HS-5 (cell line): ENCODE data around the gene FBXL5.

Source experiments
- DNase-seq: peaks from one replicate; pipeline ENCODE4 v3.0.0-alpha.2; 2012; ENCODE audit warnings: low read depth

The FBXL5 gene

DNA sequence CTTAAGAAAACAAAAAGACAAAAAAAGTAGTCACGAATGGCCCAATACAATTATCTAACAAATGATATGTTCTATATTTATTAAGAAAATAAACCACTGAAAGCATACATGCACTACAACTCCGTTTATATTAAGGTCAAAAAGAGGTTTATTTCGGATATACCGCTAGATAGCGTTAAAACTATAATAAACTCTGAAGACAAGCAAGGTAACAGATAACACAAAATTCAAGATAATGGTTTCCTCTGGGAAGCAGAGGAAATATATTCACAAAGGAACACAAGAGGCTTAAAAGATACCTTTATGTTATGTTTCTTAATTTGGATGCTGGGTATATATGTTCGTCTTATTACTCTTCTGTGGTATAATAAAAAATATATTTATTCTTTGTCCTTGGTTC lies 21.7 kb upstream of the FBXL5 start:
- no peak for DNase-seq

DNA sequence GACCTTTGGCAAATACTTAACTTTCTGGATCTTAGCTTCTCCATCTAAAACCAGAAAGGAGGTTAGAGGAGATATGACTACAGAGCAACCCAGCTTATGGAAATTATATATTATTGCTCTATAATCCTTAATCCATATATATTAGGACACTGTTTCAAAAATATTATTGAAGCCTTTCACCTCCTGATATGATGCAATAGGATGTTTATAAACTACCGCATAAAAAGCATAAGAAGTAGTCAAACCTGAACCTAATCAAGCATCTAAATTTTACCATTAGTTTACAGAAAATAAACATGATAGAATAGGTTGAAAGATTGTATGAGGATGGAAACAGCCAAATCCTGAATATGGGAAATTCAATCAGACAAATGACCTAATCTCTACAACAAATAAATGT lies 20.9 kb upstream of the FBXL5 start:
- DNase-seq, result no peak

DNA sequence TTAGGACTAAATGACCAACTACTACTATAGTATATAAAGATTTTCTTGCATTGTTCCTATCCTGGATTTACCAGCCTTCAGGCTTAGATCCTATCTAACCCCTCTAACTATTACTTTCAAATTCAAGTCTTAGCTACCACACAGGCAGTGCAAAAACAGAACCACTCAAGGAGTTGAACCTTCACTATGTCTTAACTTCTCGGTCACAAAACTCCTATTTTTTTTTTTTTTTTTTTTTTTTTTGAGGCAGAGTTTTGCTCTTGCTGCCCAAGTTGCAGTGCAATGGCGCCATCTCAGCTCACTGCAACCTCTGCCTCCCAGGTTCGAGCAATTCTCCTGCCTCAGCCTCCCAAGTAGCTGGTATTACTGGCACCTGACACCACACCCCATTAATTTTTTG lies 20.2 kb upstream of the FBXL5 start:
- DNase-seq, result no peak

DNA sequence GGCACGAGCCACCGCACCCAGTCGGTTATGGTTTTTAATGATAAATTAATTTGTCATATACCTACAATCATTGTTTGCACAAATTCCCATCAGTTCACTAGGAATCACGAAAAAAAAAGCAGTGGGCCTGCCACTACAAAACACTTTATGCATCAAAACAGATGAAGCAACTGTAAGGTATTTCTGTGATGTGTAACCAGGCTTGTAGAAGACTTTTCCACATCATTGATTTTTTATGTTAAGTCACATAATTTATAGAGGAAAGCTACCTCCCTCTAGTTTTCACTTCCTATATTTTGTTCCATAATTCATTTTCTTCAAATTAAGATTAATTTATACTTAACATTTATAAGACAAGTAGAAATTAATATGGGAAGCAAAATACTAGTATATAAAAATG lies 19.8 kb upstream of the FBXL5 start:
- no peak for DNase-seq

DNA sequence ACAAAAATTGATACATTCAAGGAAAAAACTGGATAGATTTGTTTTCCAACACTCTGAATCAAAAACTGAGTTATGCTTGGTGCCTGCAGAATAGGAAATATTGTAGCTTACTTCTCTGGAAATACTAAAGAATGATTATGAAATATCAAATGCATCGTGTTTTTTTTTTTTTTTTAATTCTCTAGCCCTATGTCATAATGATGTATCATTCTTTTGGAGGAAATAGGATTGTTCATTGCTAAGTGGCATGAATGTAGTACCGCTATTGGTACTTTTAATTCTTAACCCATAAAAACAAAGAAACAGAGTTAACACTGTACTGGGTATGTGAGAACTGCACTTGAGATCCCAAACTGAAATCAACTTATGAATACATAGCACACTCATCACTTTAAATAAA lies 18.9 kb upstream of the FBXL5 start:
- no peak for DNase-seq

DNA sequence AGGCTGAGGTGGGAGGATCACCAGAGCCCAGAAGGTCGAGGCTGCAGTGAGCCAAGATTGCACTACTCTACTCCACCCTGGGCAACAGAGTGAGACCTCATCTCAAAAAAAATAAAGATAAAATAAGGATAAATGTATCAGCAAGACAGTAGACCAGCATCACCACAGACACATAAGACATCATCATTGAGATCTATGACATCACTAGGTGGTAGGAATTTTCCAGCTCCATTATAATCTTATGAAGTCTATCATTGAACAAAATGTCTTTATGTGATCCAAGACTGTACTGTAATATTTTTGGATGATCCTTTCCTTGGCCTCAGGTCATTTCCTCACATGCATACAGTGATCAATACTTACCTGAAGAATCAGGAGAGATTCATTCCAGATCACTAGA lies 18.2 kb upstream of the FBXL5 start:
- no peak for DNase-seq

DNA sequence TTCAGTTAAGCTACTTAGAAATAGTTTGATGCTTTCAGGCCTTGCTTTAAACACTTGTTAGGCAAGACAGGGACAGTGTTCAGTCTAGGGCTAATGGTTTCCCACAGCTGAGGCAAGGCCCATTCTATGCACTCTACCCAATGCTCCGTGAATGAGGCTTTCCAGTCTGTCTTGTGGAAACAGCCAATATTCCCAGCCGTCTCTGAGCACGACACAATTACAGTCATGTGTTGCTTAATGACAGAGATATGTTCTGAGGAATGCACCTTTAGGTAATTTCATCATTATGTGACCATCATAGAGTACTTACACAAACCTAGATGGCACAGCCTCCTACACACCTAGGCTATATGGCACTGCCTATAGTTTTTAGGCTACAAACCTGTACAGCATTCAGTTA lies 16.9 kb upstream of the FBXL5 start:
- DNase-seq, result no peak

DNA sequence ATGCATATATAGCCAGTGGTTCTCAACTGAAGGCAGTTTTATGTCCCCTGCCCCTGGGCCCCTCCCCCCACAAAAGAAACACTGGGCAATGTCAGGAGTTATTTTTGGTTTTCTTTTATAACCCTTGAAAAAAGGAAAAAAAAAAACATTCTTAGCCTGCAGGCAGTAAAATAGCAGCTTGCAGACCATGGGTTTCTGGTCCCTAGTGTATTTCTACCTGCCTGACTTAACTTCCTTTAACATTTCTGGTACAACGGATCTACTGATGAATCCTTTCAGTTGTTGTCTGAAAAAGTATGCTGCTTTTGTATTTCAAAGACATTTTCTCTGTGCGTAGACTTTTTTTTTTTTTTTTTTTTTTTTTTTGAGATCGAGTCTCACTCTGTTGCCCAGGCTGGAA lies 15.4 kb upstream of the FBXL5 start:
- DNase-seq, result no peak

DNA sequence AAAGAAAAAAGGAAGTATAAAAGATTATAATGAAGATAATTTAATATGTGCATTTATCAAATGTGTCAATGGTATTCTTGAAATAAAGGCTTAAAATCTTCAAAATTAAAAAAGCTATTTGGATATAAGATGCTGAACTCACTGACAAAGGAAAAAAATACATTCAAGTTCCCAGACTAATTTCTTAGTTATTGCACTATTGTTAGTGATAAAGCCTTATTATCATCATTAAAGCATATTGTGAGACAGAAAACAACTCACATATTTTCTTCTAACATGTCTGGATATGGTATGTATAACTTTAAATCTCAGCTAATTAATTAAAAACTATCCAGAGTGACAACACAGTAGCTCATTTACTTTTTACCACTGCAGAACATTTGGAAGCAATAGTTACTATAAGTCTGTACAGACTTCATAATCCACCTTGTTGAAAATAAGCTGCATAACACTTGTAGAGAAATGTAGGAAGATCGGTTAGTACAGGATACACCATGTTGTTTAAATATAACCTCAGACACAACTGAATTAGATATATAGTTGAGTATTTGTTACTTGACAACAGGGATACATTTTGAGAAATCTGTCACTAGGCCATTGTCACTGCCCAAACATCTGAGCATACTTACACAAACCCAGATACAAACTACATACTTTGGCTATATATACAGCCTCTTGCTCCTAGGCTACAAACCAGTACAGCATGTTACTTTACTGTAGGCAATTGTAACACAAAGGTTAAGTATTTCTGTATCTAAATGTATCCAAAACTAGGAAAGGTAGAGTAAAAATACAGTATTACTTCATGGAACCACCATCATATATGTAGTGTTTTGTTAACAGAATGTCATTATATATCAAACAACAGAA lies 13.6 kb upstream of the FBXL5 start:
- no peak for DNase-seq

DNA sequence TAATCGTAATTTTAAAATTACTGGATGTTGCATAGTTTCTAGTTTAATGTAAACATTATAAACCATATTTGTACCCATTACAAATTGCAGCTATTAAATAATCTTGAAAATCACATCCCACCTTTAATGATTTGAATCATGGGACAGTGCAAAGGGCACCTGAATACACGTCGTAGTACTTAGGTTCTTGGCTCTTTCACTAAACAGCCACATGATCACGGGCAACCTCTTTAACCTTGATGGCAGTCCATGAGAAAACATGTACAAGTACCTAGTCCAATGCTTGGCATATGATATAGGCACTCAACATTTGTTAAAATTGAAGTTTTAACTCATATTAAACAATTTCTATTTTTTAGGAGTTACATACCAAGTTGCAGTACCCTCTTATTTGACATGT lies 11.8 kb upstream of the FBXL5 start:
- no peak for DNase-seq

DNA sequence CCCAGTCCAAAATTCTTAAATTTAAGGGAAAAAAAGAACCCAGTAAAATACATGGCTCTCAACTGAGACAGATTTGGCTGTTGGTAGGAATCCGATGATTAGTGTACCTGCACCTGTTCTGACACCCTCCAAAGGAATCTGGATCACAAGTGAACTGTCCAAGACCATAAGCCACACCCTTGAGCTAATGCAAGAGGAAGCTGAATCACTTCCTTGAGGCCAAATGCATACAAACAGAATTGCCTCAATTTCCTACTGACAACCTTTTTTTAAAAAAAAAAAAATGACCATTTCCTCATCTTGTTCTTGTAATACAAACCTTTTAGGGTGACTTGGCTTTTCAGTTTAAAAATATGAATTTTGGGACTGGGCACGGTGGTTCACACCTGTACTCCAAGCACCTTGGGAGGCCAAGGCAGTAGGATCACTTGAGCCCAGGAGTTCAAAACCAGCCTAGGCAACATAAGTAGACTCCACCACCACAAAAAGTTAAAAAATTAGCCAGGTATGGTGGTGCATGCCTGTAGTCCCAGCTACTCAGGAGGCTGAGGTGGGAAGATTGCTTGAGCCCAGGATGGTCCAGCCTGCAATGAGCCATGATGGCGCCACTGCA lies 10.7 kb upstream of the FBXL5 start:
- DNase-seq, result no peak

DNA sequence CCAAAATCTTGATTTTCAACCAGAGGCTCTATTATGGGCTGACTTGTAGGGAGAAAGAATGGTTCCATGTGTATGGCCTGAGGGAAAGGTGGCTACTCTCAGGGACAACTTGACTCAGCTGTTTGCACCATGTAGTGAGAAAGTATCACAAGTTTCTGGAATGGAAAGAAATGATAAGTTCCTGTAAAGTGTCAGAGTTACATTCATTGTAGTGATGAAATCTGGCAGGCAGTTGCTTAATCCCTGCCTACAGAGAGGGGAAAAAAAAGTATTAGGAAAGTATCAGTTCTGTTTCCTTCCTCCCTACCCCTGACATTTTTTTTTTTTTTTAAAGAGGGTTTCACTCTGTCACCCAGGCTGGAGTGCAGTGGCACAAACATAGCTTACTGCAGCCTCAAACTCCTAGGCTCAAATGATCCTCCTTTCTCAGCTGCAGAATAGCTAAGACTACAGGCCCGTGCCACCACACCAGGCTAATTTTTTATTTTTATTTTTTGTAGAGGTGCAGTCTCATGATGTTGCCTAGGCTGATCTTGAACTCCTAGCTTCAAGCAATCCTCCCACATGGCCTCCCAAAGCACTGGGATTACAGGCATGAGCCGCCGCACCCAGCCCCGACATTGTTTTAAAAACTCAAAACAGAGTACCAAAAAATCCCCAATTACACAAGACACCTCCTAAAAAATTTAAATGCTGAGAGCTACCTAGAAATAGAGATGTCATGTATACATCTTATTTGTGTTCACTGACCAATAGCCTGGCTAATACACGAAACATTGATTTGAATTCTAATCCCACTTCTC lies 4.8 kb upstream of the FBXL5 start:
- no peak for DNase-seq

DNA sequence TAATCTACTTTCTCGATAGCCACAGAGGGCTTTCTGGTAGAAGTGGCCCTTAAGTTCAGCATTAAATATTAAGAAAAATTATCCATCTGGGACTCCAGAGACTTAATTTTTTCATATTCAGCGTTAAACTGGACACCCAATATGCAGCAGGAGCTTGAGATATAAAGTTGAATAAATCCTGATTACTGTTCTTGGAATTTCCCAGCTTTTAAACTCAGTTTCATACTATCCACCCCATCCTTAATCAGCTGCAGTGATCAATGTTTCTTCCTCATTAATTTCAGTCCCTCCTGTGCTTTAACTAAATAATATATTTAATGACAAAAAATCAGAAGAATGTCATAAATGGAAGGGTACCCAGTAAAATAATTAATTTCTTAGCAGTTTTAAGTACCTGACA lies 3.6 kb upstream of the FBXL5 start:
- no peak for DNase-seq

DNA sequence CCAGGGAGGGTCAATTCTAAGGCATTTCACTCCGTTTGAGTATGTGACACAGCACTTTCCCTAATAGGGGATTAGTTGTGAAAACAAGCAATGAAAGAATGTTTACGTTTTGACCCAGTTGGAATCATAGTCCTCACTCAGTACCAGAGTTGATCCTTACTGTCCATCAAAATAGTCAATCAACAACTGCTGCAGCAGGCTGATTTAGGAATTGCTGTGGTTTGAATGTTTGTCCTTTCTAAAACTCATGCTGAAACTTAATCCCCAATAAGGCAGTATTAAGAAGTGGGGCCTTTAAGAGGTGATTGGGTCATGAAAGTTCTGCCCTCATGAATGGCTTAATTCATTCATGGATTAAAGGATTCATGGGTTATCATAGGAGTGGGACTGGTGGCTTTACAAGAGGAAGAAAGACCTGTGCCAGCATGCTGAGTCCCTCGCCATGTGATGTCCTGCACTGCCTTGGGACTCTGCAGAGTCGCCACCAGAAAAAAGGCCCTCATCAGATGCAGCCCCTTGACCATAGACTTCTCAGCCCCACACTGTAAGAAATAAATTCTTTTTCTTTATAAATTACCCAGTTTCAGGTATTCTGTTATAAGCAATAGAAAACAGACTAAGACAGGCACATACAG lies 3.1 kb upstream of the FBXL5 start:
- DNase-seq, result no peak

DNA sequence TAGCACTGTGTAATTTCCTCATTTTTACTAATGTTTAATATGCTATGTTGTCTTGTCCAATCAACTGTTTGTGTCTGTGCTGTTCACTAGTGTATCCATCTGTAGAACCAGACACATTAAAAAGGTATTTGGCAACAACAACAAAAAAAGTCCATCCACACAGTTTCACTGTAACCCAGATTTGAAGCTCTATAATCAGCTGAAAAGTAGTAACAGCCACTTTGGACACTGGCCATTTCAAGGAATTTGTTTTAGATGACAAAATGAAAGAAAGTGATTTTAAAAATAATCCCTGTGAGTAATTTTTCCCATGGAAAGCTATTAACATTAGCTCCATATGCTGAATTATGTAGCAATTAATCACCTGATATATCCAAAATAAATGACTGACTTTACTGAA lies 2.2 kb upstream of the FBXL5 start:
- no peak for DNase-seq

DNA sequence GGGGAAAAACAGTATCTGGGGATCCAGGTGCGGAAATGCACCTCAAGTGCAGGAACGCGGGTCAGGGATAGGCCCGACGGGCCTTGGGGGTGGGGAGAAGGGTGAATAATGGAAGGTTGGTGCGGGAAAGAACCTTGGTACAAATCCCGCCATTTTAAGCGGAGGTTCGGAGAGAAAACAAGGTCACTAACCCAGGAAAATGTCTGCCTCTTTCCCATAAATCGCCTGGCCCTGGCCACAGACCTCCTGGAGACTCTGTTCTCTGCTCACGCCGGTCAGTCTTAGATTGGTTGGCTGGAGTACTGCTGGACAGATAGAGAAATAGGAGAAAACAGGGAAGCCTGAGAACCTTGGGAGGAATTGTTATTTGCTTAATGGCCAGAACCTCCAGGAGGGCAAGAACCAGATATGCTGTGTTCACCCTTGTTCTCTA lies 897 bp upstream of the FBXL5 start:
- no peak for DNase-seq

DNA sequence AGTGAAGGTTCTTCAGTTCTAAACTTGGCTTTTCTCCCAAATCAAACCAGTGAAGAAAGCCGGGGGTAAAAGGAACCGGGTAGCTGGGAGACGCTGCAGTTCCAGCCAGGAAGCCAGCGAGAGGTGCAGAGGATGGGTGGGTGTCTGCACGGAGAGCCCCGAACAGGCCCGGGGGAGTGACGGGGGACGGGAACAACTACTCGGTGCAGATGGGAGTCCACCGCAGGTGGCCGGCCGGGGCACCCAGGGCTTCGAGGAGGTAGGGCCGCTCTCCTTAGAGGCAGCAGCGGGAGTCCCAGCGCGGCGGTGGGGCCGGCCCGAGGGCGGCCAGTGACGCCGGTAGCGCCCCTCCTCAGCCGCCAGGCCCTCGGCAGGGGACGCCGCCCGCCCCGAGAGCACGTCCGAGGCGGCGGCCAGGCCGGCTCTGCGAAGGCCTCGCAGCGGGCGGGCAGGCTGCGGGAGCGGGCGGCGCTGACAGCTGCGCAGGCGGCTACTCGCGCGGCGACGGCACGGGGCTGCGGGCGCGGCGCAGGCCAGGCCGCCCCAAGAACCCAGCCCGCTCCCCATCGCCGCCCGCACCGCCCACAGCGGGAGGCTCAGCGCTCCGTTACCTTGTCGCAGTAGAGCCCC lies 449 bp downstream of the FBXL5 start:
- no peak for DNase-seq

DNA sequence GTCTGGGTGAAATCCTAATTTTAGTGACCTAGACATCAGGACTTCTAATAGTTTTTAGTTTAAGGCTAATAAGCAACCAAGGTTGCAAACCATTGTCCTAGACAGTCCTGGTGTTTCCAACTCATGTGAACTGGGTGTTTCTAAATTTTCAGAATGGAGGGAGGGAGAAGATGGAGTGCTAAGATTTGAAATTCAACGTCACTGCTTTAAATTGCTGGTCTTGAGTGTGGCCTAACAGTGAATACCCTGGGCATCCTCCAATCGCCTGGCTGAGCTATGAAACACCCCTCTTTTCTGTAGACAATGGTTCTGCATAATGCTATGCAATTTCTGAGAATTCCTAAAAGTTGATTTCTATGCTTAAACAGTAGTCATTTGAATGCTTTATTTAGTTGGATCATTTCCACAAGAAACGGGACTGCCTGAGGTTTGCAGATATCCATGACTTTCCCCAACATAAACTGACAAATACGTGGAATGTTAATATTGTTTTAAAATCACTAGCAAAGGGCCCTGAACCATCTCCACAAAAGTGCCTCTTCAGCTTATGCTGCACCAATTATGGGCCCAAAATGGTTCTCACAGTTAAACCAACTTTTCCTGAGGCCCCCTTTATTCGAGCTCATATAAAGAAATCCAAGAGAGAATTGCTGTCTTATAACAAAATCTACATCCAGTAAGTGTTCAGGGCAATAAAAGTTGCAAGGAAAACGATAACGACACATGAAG lies 1.1 kb downstream of the FBXL5 start:
- no peak for DNase-seq

DNA sequence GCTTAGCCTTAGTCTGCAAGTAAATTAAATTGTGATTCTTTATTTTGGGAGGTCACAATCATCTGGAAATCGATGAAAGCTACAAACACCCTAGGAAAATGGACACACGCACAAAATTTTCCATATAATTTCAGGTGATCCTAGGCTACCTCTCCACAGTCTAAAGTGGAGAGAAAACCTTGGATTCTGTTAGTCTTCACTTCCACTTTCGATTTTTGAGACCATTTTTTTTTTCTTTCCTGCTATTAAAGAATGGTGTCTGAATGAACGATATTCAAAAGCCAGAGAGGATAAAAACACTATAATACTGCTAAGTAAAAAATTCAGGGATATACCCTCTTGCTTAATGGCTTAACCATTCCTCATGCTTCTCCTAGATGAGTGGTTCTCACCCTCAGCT lies 1.7 kb downstream of the FBXL5 start:
- DNase-seq, result no peak

DNA sequence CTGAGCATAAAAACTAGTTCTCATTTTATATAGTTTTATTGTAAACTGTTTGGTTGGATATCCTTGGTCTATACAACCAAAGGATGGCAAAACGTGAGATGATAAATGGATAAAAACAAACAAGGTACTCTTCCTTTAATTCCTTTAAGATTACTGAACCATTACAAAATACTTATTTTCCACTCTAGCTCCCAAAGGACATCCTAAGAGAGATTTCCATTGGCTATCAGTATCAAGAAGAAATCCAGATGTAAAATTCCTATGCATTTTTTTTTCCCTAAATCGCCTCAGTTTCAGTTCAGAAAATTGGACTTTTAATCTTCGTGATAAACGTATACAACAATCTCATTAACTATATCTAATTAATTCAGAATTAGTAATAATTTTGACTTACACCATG lies 2.3 kb downstream of the FBXL5 start:
- DNase-seq, result no peak

DNA sequence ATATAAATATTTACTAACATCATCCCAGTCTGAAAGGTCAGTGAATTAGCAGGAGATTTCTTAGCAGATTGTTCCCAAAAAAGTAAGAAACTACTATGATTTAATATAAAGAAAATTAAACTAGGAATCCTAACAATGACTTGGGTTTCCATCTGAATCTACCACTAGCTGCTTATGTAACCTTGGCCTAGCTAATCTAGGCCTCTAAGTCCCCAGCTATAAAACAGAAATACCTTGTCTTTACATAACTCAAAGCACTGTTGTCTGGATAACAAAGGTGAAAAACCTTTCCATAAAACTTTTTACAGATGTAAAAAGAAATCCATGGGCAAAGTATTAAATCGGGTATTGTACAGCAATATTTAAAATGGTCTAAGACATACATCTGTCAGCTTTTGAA lies 3.0 kb downstream of the FBXL5 start:
- no peak for DNase-seq
